ENCODE measurements around the gene AHSP.
"Not testable (repeated sequence)": the region's sequence is repeated elsewhere in the genome, so short reads cannot be mapped to it uniquely, and the experiment has no call there.

Gene AHSP

GRCh38 chr16:31532896-31533295 lies 5.2 kb downstream of the AHSP start:
- CTCF ChIA-PET, result no interaction called here
- DNase-seq (ENCODE audit: low read depth, low spot score), result no peak
- no peak for TF ChIP-seq CTCF (IDR thresholded peaks at IDR 0.05; ENCODE audit: insufficient read depth, low read length, missing control alignments)
- no peak overlapping the region for H3K4me3 ChIP-seq (ENCODE audit: low read depth, low read length)
- POLR2A ChIA-PET, result no interaction called here

GRCh38 chr16:31535737-31536136 lies 8.0 kb downstream of the AHSP start:
- POLR2A ChIA-PET, result no interaction called here
- H3K4me3 ChIP-seq (ENCODE audit: low read depth, low read length), result no peak overlapping the region
- DNase-seq (ENCODE audit: low read depth, low spot score), result no peak
- TF ChIP-seq CTCF (IDR thresholded peaks at IDR 0.05; ENCODE audit: insufficient read depth, low read length, missing control alignments), result no peak
- CTCF ChIA-PET, result no interaction called here

- no peak overlapping the region for H3K4me3 ChIP-seq (ENCODE audit: low read depth, low read length)
- POLR2A ChIA-PET, result no interaction called here
- DNase-seq (ENCODE audit: low read depth, low spot score), result no peak
- CTCF ChIA-PET, result no interaction called here
- no peak for TF ChIP-seq CTCF (IDR thresholded peaks at IDR 0.05; ENCODE audit: insufficient read depth, low read length, missing control alignments)
Measured at GRCh38 chr16:31536804-31537361, 9.2 kb downstream of the AHSP start.

GRCh38 chr16:31537362-31538242 lies 9.9 kb downstream of the AHSP start:
- POLR2A ChIA-PET, result no interaction called here
- peak overlapping the region; percentile 12 for H3K4me3 ChIP-seq (ENCODE audit: low read depth, low read length)
- no peak for DNase-seq (ENCODE audit: low read depth, low spot score)
- TF ChIP-seq CTCF (IDR thresholded peaks at IDR 0.05; ENCODE audit: insufficient read depth, low read length, missing control alignments), result no peak
- CTCF ChIA-PET, result no interaction called here

GRCh38 chr16:31538243-31538598 lies 10.5 kb downstream of the AHSP start:
- POLR2A ChIA-PET; H3K4me3 ChIP-seq (ENCODE audit: low read depth, low read length); CTCF ChIA-PET; DNase-seq (ENCODE audit: low read depth, low spot score): not testable (repeated sequence)

- CTCF ChIA-PET; H3K4me3 ChIP-seq (ENCODE audit: low read depth, low read length); DNase-seq (ENCODE audit: low read depth, low spot score); POLR2A ChIA-PET: not testable (repeated sequence)
Measured at GRCh38 chr16:31539762-31540161, 12.1 kb downstream of the AHSP start.

- ChIA-PET POLR2A (no interaction called here), CTCF (no interaction called here)
- H3K4me3 ChIP-seq (ENCODE audit: low read depth, low read length), result no peak overlapping the region
- TF ChIP-seq CTCF (IDR thresholded peaks at IDR 0.05; ENCODE audit: insufficient read depth, low read length, missing control alignments), result no peak
- no peak for DNase-seq (ENCODE audit: low read depth, low spot score)
Measured at GRCh38 chr16:31542763-31543162, 15.1 kb downstream of the AHSP start.
